GM13977 (cell line): ENCODE results near the gene CYB5D1.
A peak's percentile ranks its signal among the peaks of the same experiment; 100 is the strongest.

Source experiments
- DNase-seq: peaks from one replicate; pipeline ENCODE4 v3.0.0; 2012; ENCODE audit warnings: low spot score
- CTCF ChIP-seq: IDR thresholded peaks from 2 replicates; pipeline ENCODE4 v1.5.1; 2012; ENCODE audit warnings: mild to moderate bottlenecking, control low read depth; ENCODE audit not compliant: insufficient read depth; ENCODE audit errors: extremely low read depth, missing control alignments
- in situ Hi-C: fragments of 300-500 bp; cut with MboI; formaldehyde crosslinking; loops from one replicate; pipeline ENCODE4 v1.12.0; 2022; ENCODE audit warnings: low sequenced_read_pairs, low pct_unique_long_range_greater_than_20kb, mixed read lengths, inconsistent platforms; ENCODE audit not compliant: unreplicated experiment

The CYB5D1 gene

DNA sequence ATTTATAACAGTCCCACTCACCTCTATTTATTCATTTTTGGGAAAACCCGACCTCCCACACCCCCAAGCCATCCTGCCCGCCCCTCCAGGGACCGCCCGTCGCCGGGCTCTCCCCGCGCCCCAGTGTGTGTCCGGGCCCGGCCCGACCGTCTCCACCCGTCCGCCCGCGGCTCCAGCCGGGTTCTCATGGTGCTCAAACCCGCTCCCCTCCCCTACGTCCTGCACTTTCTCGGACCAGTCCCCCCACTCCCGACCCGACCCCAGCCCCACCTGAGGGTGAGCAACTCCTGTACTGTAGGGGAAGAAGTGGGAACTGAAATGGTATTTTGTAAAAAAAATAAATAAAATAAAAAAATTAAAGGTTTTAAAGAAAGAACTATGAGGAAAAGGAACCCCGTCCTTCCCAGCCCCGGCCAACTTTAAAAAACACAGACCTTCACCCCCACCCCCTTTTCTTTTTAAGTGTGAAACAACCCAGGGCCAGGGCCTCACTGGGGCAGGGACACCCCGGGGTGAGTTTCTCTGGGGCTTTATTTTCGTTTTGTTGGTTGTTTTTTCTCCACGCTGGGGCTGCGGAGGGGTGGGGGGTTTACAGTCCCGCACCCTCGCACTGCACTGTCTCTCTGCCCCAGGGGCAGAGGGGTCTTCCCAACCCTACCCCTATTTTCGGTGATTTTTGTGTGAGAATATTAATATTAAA lies 3.6 kb upstream of the CYB5D1 start:
- in situ Hi-C loops: no loop called here
- no peak for DNase-seq
- TF ChIP-seq CTCF: no peak

DNA sequence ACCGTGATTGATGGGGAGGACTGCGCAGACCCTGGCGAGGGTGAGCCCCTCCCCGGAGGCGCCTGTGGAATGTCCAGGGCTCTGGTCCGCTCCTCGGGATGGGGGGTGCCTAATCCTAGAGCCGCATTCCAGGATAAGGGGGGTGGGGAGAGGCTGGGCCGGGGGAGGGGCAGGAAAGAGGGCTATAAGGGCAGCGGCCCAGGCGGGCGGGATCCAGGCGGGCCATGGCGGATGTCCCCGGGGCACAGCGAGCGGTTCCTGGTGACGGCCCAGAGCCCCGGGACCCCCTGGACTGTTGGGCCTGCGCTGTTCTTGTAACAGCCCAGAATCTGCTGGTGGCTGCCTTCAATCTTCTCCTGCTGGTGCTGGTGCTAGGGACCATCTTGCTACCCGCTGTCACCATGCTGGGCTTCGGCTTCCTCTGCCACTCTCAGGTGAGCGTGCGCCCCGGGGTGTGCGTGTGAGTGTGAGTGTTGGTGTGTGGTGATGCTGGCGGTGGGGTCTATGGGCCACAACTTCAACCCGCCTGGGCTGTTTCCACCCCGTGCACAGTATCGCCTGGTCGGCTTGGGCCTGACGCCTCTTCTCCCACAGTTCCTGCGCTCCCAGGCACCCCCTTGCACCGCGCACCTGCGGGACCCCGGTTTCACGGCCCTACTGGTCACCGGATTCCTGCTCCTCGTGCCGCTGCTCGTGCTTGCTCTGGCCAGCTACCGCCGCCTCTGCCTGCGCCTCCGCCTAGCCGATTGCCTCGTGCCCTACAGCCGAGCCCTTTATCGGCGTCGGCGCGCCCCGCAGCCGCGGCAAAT lies 2.7 kb upstream of the CYB5D1 start, which contains the start of gene TMEM88:
TSS of gene TMEM88 (plus strand) at position 216 of the 809 bp plus-strand sequence. CDS start at position 225, 9 bp downstream.
- in situ Hi-C loops: no loop called here
- DNase-seq: no peak
- no peak for TF ChIP-seq CTCF

GRCh38 chr17:7855660-7856010 lies 2.2 kb upstream of the CYB5D1 start:
- no peak for DNase-seq
- TF ChIP-seq CTCF: no peak
- in situ Hi-C loops: no loop called here

DNA sequence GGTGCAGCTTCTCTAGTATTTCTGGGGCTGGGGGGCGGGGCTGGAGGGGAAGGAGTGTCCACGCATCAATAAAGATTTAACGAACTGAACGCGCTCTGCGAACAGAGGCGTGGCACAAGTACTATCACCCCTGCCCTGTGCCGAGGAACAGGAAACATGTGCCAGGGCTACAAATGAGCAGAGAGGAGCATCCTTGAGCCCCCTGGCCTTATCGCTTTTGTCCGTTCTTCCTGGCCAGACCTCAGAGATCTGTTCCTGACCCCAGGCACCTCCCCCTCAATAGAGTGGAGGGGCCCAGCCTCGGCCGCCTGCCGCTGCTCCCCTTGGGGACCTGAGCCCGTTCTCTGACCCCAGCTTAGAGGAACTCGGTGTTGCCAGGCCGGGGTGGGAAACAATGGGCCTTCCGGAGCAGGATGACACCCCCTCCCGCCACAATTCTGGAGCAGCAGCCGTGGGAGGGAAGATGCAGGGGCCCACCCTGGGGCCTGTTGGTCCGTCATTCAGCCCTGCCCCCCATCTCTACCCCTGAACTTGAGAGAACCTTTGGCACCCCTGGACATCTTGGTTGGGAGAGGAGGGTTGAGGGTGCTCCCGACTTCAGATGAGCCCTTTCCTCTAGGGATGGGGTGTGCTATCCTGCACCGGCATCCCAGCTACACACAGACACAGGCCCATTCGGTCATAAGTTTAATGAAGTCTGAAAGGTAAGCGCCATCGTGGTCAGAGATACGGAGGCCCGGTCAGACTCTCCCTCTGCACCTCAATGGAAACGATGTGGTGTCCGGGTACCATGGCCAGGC lies 1.6 kb upstream of the CYB5D1 start:
- DNase-seq: peak; percentile 51
- no peak for TF ChIP-seq CTCF
- in situ Hi-C loops: no loop called here

- DNase-seq: peak; percentile 95
- in situ Hi-C loops: no loop called here
- TF ChIP-seq CTCF: peak; percentile 60
These were observed 741 bp upstream of the CYB5D1 start, which contains the start of gene NAA38 for GRCh38 chr17:7856811-7857712. Gene NAA38, minus strand, starts transcription at chr17:7857559. Its CDS starts 96 bp downstream, at chr17:7857463.
